Liver (tissue), 9 donors: Measurements from ENCODE around the gene MVB12A. TPM values are rescaled to one million over a fixed set of nuclear protein-coding genes. Genes with fewer than 3 reads are reported as not detected.

Experiments used
- DNase-seq: peaks from one replicate; pipeline ENCODE4 v3.0.0-alpha.2; 2017; ENCODE audit warnings: low spot score
- H3K27ac ChIP-seq, 2 donors: one replicate each; pipeline ENCODE4 v1.7.0; 2013; ENCODE audit warnings: inconsistent platforms in 2 of 2, low read length in 2 of 2, control low read depth in 1 of 2, low read depth in 1 of 2, mild to moderate bottlenecking in 1 of 2
- H3K27me3 ChIP-seq, 4 donors: one replicate each; pipeline versions ENCODE4 v1.6.1 to v1.7.0; 2013; ENCODE audit warnings: low read length in 3 of 4, inconsistent platforms in 1 of 4, mild to moderate bottlenecking in 1 of 4, moderate library complexity in 1 of 4; ENCODE audit not compliant: control insufficient read depth in 4 of 4, insufficient read depth in 4 of 4
- H3K36me3 ChIP-seq, 4 donors: one replicate each; pipeline versions ENCODE4 v1.6.1 to v1.7.0; 2013; ENCODE audit warnings: low read length in 3 of 4, mild to moderate bottlenecking in 3 of 4, low read depth in 1 of 4, moderate library complexity in 1 of 4; ENCODE audit not compliant: control insufficient read depth in 4 of 4, insufficient read depth in 3 of 4
- H3K4me1 ChIP-seq, 4 donors: one replicate each; pipeline versions ENCODE4 v1.6.1 to v1.7.0; 2013; ENCODE audit warnings: low read length in 3 of 4, mild to moderate bottlenecking in 3 of 4, moderate library complexity in 1 of 4; ENCODE audit not compliant: control insufficient read depth in 4 of 4, insufficient read depth in 4 of 4
- H3K4me3 ChIP-seq, 3 donors: one replicate each; pipeline versions ENCODE4 v1.6.1 to v1.7.0; 2013; ENCODE audit warnings: low read length in 3 of 3, control low read depth in 1 of 3, low read depth in 1 of 3, mild to moderate bottlenecking in 1 of 3
- H3K9ac ChIP-seq, 2 donors: one replicate each; pipeline ENCODE4 v1.7.0; 2013; ENCODE audit warnings: low read length in 2 of 2, mild to moderate bottlenecking in 2 of 2, moderate library complexity in 2 of 2, control low read depth in 1 of 2, low read depth in 1 of 2
- H3K9me3 ChIP-seq, 4 donors: one replicate each; pipeline versions ENCODE4 v1.6.1 to v1.7.0; 2013; ENCODE audit warnings: low read length in 3 of 4; ENCODE audit not compliant: control insufficient read depth in 4 of 4
- EGR1 ChIP-seq, 2 donors: IDR thresholded peaks; 2 replicates each; pipeline ENCODE4 v1.6.1; 2016 to 2018; ENCODE audit warnings: antibody characterized with exemption in 2 of 2, low read depth in 2 of 2
- FOXA1 ChIP-seq: IDR thresholded peaks from 2 replicates; pipeline ENCODE4 v1.6.1; 2016; ENCODE audit warnings: antibody characterized with exemption
- FOXA2 ChIP-seq: IDR thresholded peaks from 2 replicates; pipeline ENCODE4 v1.6.1; 2016; ENCODE audit warnings: antibody characterized with exemption
- GABPA ChIP-seq, 2 donors: IDR thresholded peaks in 1 of 2; conservative IDR thresholded peaks in 1 of 2; 2 replicates each; pipeline ENCODE4 v1.6.1; 2016; ENCODE audit warnings: antibody characterized with exemption in 2 of 2, mild to moderate bottlenecking in 1 of 2, moderate library complexity in 1 of 2
- HNF4A ChIP-seq, 2 donors: conservative IDR thresholded peaks; 2 replicates each; pipeline ENCODE4 v1.6.1; 2016; ENCODE audit warnings: antibody characterized with exemption in 2 of 2, mild to moderate bottlenecking in 2 of 2
- HNF4G ChIP-seq: IDR thresholded peaks from 2 replicates; pipeline ENCODE4 v1.6.1; 2016; ENCODE audit warnings: antibody characterized with exemption
- NR2F2 ChIP-seq: IDR thresholded peaks from 2 replicates; pipeline ENCODE4 v1.6.1; 2016; ENCODE audit warnings: antibody characterized with exemption
- RAD21 ChIP-seq, 2 donors: IDR thresholded peaks; 2 replicates each; pipeline ENCODE4 v1.6.1; 2016; ENCODE audit warnings: antibody characterized with exemption in 2 of 2, mild to moderate bottlenecking in 2 of 2
- RXRA ChIP-seq, 2 donors: IDR thresholded peaks; 2 replicates each; pipeline ENCODE4 v1.6.1; 2017 to 2018; ENCODE audit warnings: antibody characterized with exemption in 2 of 2, mild to moderate bottlenecking in 1 of 2
- SP1 ChIP-seq: IDR thresholded peaks from 2 replicates; pipeline ENCODE4 v1.6.1; 2018; ENCODE audit warnings: antibody characterized with exemption, mild to moderate bottlenecking
- YY1 ChIP-seq: IDR thresholded peaks from 2 replicates; pipeline ENCODE4 v1.6.1; 2016; ENCODE audit warnings: antibody characterized with exemption, mild to moderate bottlenecking
- ZBTB33 ChIP-seq: IDR thresholded peaks from 2 replicates; pipeline ENCODE4 v1.6.1; 2016; ENCODE audit warnings: antibody characterized with exemption
- WGBS: extraction: QIAGEN DNeasy Blood & Tissue Kit; methylation state at CpG from one replicate; pipeline ENCODE4 v1.1.7; 2013; 5-methylcytosine and 5-hydroxymethylcytosine counted together
- polyA plus RNA-seq, 2 donors: library from polyadenylated mRNA; stranded (reverse) in 1 of 2; unstranded in 1 of 2; fragments of 200-250 nt in 1 of 2; fragments of >200 nt in 1 of 2; fragmentation: Nextera tagmentation in 1 of 2; extraction: Ambion mirVana in 1 of 2; gene quantifications; one replicate each; pipeline versions ENCODE4 v1.2.1 to v1.2.3, GENCODE V29; 2013 to 2015
- total RNA-seq, 2 donors: library from RNA; depleted of rRNA; stranded (reverse); fragments of >200 nt; gene quantifications; one replicate each; pipeline ENCODE4 v1.2.3, GENCODE V29; 2014
- donor health status: healthy.
- donor health status: healthy.
- donor health status: healthy.
- donor health status: healthy.
- donor health status: healthy.

The MVB12A gene
- total and polyA plus RNA-seq, 4 donors: 9.8 to 22.8 (median 15.8) TPM

- TF ChIP-seq RXRA (IDR thresholded peaks at IDR 0.05) (no peak), GABPA (IDR thresholded peaks at IDR 0.05 in 1 of 2, conservative IDR thresholded peaks at IDR 0.05 in 1 of 2) (no peak), YY1 (no peak), EGR1 (IDR thresholded peaks at IDR 0.05; ENCODE audit: low read depth in 2 of 2) (no peak), FOXA2 (no peak)
- WGBS: 56% methylated on average over 10 of the region's 10 CpGs
- Histone ChIP-seq H3K36me3 (peaks cover 0 to 9% (median under 1%) of the 10 kb centered on the region in 4 donors), H3K27me3 (no peaks in the 10 kb centered on the region), H3K9ac (peak overlapping the region; percentile 66 to 88), H3K9me3 (no peaks in the 10 kb centered on the region), H3K27ac (peak overlapping the region; percentile 95 to 96), H3K4me3 (peak overlapping the region; percentile 62 to 75 (median 74)), H3K4me1 (peaks cover 0 to 30% (median 21%) of the 10 kb centered on the region in 4 donors)
- DNase-seq: no peak
Observed at GRCh38 chr19:17406046-17406886, 13.6 kb upstream of the MVB12A start.

- no peak for DNase-seq
- H3K36me3 ChIP-seq: peaks cover 0 to 5% (median under 1%) of the 10 kb centered on the region in 4 donors
- peaks cover 0 to 30% (median 21%) of the 10 kb centered on the region in 4 donors for H3K4me1 ChIP-seq
- H3K4me3 ChIP-seq: peak overlapping the region in 2 of 3 donors; percentile 38 to 62
- no peaks in the 10 kb centered on the region for H3K27me3 ChIP-seq
- H3K9ac ChIP-seq: peak overlapping the region; percentile 54 to 88
- peak overlapping the region; percentile 95 to 96 for H3K27ac ChIP-seq
- TF ChIP-seq RXRA (IDR thresholded peaks at IDR 0.05): peak; percentile 32 to 58
- TF ChIP-seq HNF4G: no peak
- TF ChIP-seq FOXA1: no peak
- TF ChIP-seq SP1: peak; percentile 77
- TF ChIP-seq NR2F2: no peak
- TF ChIP-seq HNF4A (conservative IDR thresholded peaks at IDR 0.05): peak; percentile 5 to 28
- H3K9me3 ChIP-seq: no peaks in the 10 kb centered on the region
- WGBS: 11% methylated on average over 2 of the region's 2 CpGs
Observed at GRCh38 chr19:17406887-17407196, 13.0 kb upstream of the MVB12A start.

- Histone ChIP-seq H3K9me3 (no peaks in the 10 kb centered on the region), H3K4me3 (no peak overlapping the region), H3K27ac (no peak overlapping the region), H3K9ac (no peak overlapping the region), H3K36me3 (peaks cover 2 to 9% (median 4%) of the 10 kb centered on the region in 4 donors), H3K4me1 (peaks cover 0 to 15% (median 12%) of the 10 kb centered on the region in 4 donors), H3K27me3 (no peaks in the 10 kb centered on the region)
- TF ChIP-seq ZBTB33: no peak
- no peak for TF ChIP-seq HNF4G
- no peak for TF ChIP-seq RAD21 (IDR thresholded peaks at IDR 0.05)
- peak in 1 of 2 donors; percentile 13 for TF ChIP-seq HNF4A (conservative IDR thresholded peaks at IDR 0.05)
- WGBS: 92% methylated on average over 9 of the region's 9 CpGs
- no peak for DNase-seq
Observed at GRCh38 chr19:17409990-17410389, 9.9 kb upstream of the MVB12A start.
